Smooth muscle cell of the brain vasculature (primary cell): Measurements from ENCODE around the gene FUT6.
"Not testable (repeated sequence)": the region's sequence is repeated elsewhere in the genome, so short reads cannot be mapped to it uniquely, and the experiment has no call there.

ENCODE experiments used
- DNase-seq: peaks from one replicate; pipeline ENCODE4 v3.0.0-alpha.2; 2012; ENCODE audit warnings: low read depth, low spot score

The FUT6 gene

GRCh38 chr19:5857203-5858081 is 17.9 kb upstream of the FUT6 start:
- DNase-seq = no peak

- DNase-seq = not testable (repeated sequence)
Observed at GRCh38 chr19:5855151-5855550, 15.6 kb upstream of the FUT6 start.

- not testable (repeated sequence) for DNase-seq
Observed at GRCh38 chr19:5854121-5854520, 14.6 kb upstream of the FUT6 start.

GRCh38 chr19:5851302-5851701 is 11.8 kb upstream of the FUT6 start, which contains the start of gene FUT3:
Gene FUT3 (minus strand): TSS chr19:5851449.
- DNase-seq = no peak

GRCh38 chr19:5850743-5851293 is 11.3 kb upstream of the FUT6 start:
- DNase-seq = no peak

GRCh38 chr19:5850189-5850588 is 10.7 kb upstream of the FUT6 start:
- DNase-seq = no peak

DNA sequence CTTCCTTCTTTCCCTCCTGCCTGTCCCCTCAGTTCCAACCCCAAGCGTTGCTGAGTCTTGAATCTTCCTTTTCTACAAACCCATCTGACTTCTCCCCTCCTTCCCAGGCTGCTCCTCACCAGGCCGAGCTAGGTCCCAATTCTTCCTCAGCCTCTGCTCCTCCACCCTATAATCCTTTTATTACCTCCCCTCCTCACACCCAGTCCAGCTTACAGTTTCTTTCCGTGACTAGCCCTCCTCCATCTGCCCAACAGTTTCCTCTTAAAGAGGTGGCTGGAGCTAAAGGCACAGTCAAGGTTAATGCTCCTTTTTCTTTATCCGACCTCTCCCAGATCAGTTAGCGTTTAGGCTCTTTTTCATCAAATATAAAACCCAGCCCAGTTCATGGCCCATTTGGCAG is 9.1 kb upstream of the FUT6 start:
- DNase-seq = not testable (repeated sequence)

DNA sequence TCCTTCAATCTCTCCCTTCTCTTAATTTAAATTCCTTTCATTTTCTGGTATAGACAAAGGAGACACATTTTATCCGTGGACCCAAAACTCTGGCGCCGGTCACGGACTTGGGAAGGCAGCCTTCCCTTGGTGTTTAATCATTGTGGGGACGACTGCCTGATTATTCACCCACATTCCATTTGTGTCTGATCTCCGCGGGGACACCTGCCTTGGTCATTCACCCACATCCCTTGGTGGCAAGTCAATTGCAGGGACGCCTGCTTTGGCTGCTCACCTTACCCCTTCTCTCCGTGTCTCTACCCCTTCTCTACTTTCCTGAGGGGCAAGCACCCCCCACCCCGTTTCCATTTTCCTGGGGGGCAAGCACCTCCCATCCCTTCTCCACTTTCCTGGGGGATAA is 8.3 kb upstream of the FUT6 start:
- not testable (repeated sequence) for DNase-seq

DNA sequence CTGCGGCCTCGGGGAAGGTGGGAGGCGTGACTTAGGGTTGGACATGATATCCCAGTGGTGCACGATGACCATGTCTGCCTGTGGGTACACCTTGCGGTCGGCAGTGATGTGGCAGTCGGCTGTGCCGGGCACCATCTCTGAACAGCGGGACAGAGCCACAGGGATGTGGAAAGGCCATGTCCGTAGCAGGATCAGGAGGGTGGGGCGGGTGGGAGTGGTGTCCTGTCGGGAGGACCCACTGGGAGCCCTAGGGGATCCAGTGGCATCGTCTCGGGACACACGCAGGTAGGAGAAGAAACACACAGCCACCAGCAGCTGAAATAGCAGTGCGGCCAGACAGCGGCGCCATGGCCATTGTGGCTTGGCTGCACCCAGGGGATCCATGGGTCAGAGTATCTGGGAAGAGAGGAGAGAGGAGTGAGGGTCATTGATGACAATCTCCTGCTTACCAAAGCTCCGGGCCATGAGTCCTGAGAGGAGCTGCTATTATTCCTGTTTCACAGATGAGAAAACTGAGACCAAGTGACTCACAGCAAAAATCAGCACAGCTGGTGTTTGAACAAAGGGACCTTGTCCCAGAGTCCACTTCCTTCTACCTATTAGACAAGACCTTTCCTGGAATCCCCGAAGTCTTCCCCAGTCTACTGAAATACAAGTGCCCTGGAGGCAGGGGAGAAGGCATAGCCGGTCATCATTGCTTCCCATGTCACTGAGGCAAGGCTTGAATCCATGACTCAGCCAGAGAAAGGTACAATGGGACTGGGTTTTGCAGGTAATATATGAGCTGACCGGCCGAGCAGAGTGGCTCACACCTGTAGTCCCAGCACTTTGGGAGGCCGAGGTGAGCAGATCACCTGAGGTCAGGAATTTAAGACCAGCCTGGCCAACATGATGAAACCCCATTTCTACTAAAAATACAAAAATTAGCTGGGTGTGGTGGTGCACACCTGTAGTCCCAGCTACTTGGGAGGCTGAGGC is 5.2 kb upstream of the FUT6 start:
- no peak for DNase-seq

DNA sequence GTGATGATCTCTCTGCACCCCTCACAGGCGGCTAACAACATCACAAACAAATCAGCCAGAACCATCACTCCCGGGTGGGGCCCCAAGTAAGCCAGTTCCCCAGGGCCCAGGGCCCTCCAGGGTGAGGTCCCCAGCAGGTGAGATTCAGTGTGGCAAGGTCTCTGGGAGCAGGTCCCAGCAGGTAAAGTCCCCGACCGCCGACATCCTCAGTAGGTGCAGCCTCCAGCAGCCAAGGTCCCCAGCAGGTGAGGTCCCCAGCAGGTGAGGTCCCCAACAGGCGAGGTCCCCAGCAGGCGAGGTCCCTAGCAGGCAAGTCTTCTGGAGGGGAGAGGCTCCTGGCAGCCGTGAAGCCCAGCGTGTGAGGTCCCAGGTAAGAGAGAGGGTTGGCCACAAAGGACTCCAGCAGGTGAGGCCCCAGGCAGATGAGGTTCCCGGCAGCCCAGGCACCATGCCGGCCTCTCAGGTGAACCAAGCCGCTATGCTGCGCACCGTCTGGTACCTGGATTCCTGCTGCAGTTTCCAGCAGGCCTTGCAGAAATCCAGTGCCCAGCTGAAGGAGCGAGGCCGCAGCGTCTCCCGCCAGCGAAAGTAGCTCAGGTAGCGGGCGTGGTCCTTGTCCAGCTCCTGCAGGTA is 3.9 kb upstream of the FUT6 start:
- no peak for DNase-seq

- not testable (repeated sequence) for DNase-seq
Observed at GRCh38 chr19:5841735-5842111, 2.2 kb upstream of the FUT6 start.

GRCh38 chr19:5838353-5839064 is 993 bp downstream of the FUT6 start:
- no peak for DNase-seq

GRCh38 chr19:5837761-5838352 is 1.6 kb downstream of the FUT6 start:
- no peak for DNase-seq

DNA sequence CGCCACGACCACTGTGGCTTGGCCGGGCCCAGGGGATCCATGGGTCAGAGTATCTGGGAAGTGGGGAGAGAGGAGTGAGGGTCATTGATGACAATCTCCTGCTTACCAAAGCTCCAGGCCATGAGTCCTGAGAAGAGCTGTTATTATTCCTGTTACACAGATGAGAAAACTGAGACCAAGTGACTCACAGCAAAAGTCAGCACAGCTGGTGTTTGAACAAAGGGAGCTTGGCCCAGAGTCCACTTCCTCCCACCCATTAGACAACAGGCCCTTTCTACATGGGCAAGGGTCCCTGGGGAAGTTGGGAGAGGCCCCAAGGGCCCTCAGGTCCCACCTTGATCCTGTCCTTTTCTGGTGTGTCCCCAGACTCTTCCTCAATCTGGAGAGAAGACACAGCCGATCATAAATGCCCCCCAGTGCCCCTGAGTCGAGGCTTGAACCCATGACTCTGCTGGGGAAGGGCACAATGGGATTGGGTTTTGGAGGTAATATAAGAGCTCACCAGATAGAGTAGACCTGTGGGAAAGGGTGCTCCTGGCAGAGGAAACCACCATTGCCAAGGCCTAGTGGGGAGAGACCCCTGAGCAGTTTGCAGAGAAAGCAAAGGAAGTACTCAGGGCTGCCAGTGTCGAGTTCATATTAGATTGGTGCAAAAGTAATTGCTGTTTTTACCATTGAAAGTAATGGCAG is 6.8 kb downstream of the FUT6 start:
- no peak for DNase-seq

DNA sequence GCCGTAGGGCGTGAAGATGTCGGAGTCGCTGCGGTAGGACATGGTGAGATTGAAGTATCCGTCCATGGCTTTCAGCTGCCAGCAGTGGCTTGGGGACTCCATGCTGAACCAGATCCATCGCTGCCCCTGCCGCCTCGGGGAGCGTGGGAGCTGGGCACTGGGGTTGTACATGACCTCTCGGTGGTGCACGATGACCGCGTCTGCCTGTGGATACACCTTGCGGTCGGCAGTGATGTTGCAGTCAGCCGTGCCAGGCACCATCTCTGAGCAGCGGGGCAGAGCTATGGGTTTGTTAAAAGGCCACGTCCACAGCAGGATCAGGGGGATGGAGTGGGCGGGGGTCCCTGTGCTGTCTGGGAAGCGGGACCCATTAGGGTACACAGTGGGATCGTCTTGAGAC is 7.4 kb downstream of the FUT6 start:
- no peak for DNase-seq

GRCh38 chr19:5831159-5831558 is 8.3 kb downstream of the FUT6 start:
- no peak for DNase-seq

GRCh38 chr19:5829567-5830310 is 9.8 kb downstream of the FUT6 start:
- no peak for DNase-seq

- no peak for DNase-seq
Observed at GRCh38 chr19:5828661-5829566, 10.6 kb downstream of the FUT6 start.
